ENCODE measurements around the gene CACNB1.

DNA sequence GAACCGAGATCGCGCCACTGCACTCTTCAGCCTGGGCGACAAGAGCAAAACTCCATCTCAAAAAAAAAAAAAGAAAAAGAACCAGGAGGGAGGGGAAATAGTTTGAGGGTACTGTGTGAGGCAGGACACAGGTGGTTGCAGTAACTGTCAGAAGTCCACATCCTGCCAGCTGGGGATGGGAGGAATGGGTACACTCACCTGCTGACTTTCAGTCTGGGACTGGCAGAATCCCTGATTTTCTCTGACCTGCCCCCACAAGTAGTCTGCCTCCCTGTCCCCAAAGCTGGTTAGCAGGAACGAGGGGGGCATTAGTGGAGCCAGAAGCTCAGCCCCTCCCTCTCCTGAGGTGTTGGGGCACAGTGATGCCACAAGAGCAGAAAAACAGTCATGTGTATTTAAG lies 24.4 kb downstream of the CACNB1 start:
- TF ChIP-seq, protein P1, sequence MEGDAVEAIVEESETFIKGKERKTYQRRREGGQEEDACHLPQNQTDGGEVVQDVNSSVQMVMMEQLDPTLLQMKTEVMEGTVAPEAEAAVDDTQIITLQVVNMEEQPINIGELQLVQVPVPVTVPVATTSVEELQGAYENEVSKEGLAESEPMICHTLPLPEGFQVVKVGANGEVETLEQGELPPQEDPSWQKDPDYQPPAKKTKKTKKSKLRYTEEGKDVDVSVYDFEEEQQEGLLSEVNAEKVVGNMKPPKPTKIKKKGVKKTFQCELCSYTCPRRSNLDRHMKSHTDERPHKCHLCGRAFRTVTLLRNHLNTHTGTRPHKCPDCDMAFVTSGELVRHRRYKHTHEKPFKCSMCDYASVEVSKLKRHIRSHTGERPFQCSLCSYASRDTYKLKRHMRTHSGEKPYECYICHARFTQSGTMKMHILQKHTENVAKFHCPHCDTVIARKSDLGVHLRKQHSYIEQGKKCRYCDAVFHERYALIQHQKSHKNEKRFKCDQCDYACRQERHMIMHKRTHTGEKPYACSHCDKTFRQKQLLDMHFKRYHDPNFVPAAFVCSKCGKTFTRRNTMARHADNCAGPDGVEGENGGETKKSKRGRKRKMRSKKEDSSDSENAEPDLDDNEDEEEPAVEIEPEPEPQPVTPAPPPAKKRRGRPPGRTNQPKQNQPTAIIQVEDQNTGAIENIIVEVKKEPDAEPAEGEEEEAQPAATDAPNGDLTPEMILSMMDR (IDR thresholded peaks at IDR 0.05): no peak
- no peak for TF ChIP-seq POLR2A (IDR thresholded peaks at IDR 0.05)
